ENCODE results near the gene RNF11. TPM values are rescaled to one million over a fixed set of nuclear protein-coding genes. Genes with fewer than 3 reads are reported as not detected.
"Not testable (repeated sequence)": the region's sequence is repeated elsewhere in the genome, so short reads cannot be mapped to it uniquely, and the experiment has no call there.

RNF11 gene, protein sequence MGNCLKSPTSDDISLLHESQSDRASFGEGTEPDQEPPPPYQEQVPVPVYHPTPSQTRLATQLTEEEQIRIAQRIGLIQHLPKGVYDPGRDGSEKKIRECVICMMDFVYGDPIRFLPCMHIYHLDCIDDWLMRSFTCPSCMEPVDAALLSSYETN
- polyA plus RNA-seq (ENCODE audit: insufficient read length in 4 of 4) = 100 to 1,000 TPM; 120 to 152 (median 126) TPM

DNA sequence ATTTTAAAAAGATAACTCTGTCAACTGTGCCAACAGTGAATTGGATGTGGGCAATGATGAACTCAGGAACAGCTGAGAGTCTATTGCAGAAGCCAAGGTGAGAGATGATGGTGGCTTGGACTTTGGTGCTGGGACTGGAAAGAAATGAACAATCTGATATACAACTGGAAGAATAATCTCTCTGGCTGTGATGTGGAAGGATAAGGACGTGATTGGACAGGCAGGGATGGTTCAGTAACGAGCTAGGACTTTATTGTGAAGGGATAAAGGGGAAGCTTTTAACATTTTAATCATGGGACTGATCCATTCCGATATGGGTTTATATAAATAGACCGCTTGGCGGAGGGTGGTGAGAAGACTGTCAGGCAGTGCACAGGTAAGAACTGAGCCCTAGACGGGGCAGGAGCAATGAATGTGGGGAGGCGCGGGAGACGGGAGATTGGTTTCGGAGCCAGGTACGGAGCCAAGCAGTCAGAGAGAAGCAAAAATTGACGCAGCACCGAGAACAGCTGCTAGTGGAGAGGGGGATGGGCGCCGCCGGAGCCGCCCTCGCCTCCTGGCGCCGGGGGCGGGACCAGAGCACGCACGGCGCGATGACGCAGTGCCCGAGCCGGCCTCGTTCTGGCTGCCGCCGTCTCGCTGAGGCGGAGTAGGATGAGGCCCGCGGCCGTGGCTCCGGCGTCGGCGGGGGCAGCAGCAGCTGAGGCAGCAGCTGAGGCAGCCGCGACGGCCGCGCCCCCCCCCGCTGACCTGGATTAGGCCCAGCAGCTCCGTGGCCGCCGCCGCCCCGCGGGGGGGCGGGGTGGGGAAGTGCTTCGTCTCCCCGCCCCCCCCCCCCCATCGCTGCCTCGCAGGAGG is at the start of gene RNF11:
Gene RNF11 (plus strand): TSS at position 601 of the 858 bp plus-strand sequence. CDS start 484 bp downstream, outside the sequence.
- peak; percentile 64 to 83 (median 80) for DNase-seq (ENCODE audit: low read depth in 4 of 4, low spot score in 2 of 4)

DNA sequence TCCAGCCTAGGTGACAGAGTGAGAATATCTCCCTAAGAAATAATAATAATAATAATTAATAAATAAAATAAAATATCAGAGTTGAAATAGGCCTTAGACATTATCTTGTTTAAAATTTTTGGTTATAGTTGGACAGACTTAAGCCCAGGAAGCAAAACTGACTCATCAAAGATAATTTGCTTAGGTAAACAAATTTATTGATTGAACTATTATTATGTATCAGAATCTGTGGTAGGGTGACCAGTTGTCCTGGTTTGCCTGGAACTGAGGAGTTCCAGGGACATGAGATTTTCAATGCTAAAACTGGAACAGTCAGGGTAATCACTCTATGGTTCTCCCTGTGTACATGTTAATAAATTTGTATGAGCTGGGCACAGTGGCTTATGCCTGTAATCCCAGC is 47.8 kb upstream of the RNF11 start:
- DNase-seq (ENCODE audit: low read depth in 4 of 4, low spot score in 2 of 4) = no peak

DNA sequence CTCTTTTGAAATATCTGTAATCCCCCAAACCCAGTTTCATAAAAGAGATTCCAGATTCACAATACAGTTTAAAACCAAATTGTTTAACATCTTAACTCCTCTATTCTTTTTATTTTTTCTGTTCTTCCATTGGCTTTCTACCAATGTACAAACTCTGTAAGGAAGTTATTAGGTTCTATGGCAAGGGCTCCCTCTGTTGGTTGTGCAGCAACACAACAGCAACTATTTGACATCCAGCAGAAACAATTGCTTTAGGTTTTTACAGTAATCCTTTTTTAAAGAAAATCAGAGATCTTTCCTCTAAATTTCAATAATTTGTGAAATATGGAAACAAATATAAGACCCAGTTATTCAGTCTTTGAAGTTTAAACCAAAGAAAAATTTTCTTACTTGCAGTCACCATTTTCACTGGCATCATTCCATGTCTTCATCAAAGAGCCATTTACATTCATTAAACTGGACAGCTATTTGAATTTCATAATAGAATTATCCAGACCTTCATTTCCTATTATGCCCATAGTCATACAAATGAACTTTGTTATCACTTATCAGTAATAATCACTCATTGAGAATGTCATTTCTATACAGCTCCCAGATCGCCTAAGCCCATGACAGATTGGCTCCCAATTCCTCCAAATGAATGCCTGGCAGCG is 46.5 kb upstream of the RNF11 start:
- peak in 3 of 4 donors; percentile 20 to 55 (median 26) for DNase-seq (ENCODE audit: low read depth in 4 of 4, low spot score in 2 of 4)

DNA sequence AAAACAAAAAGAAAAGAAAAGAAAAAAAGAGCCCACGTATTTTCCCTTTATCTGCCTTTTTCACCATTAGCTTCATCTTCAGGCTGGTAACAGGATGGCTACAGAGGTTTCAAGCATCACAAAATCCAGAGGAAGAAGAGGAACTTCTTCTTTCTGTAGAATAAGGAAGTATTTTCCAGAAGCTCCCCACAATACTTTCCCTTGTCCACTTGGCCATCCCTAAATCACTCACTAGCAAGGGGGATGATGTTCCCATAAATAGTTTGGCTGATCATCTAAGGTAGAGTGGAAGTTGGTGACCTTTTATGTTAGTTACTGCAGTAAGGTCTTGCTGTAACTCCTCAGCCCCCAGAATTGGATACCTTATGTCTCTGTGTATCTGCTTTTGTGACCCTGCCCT is 45.1 kb upstream of the RNF11 start:
- DNase-seq (ENCODE audit: low read depth in 4 of 4, low spot score in 2 of 4) = no peak

DNA sequence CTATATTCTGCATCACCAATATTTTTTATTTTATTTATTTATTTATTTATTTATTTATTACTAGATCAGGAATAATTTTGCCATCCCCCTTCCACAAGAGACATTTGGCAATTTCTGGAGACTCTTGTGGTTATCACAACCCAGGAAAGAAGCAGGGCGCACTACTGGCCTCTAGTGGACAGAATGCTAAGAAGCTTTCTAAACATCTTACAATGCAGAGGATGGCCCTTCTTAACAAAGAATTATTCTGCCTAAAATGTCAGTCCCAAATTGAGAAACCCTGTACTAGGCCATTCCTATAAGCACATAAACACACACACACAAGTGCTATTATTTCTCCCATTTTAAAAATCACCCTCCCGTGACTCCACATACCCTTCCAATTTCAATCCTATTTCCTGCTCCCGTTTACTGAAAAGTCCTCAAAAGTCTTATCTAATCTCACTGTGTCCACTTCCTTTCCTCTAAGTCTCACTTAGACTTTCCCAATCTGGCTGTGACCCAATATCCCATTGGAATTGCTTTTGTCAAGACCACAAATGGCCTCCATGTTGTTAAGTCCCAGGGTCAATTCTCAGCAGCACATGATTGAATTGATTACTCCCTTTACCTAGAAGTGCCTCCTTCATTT is 43.7 kb upstream of the RNF11 start:
- DNase-seq (ENCODE audit: low read depth in 4 of 4, low spot score in 2 of 4) = peak in 3 of 4 donors; percentile 7 to 63 (median 21)

DNA sequence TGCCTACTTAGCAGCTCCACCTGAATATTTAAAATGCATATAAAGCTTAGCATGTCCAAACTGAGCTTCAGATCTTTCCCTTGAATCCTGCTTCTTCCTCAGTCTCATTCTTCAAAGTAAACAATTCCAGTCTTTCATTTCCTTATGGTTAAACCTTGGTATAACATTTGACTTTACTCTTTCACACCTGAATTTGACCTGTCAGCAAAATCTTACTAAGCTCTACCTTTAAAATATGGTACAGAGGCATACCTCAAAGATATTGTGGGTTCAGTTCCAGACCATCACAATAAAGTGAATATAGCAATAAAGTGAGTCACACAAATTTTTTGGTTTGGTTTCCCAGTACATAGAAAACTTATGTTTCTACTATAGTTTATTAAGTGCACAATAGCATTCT is 42.5 kb upstream of the RNF11 start:
- no peak for DNase-seq (ENCODE audit: low read depth in 4 of 4, low spot score in 2 of 4)

DNA sequence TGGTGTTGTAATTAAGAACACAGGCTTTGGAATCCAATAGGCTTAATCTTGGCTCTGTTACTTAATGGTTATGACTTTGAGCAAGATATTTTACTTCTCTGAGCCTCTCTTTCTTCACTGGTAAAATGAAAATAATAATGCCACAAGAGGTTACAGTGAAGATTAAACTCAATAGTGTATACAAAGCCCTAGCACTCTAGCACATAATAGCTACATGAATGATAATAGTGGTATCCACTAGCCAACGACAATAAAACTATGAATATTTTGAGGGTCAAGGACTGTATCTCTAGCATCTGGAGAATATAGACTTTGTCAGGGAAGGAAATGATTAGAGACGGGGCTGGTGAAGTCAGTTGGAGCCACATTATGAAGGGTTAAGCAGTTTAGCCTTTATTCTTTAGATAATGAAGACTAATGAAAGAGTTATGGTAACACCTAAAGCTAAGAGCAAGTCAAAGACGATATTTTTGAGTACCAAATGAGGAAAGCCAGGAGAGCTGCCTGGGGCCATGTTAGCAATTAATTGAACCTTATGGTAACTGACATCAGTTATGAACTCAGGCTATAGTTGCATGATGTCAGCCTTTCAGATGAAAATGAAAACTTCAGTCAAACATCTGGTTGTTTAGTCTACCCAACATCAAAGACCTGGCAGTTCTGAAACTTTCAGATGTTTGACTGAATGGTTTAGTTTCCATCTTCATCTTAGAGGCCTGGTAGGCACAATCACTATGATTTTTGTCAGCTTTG is 32.8 kb upstream of the RNF11 start:
- DNase-seq (ENCODE audit: low read depth in 4 of 4, low spot score in 2 of 4) = no peak

DNA sequence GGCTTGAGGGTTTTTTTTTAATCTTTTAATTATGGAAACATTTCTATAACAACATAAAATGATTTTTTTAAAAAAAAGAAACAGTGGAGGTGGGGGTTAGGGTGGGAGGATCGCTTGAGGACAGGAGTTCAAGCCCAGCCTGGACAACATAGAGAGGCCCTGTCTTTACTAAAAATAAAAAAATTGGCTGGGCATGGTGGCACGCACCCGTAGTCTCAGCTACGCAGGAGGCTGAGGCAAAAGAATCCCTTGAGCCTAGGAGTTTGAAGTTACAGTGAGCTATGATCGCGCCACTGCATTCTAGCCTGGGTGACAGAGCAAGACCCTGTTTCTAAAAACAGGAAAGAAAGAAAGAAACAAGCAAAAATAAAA is 32.2 kb upstream of the RNF11 start:
- DNase-seq (ENCODE audit: low read depth in 4 of 4, low spot score in 2 of 4) = no peak

DNA sequence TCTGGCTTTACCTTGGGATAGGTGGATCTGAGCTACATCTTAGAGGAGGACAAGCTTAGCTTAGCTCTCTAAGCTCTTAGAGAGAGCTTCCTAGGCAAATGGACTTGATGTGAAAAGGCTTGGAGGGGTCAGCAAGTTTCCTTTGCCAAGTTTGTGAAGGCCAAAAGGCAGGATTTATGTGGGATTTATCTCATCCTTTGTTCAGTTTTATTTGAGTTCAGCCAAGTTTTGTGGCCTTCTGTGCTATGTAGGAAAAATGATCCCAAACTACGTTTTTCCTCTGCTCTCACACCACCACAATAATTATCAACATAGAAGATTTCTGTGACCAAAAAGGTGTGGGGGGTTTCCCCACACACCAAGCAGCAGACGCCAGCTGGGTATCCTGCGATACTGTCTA is 26.0 kb upstream of the RNF11 start:
- no peak for DNase-seq (ENCODE audit: low read depth in 4 of 4, low spot score in 2 of 4)

DNA sequence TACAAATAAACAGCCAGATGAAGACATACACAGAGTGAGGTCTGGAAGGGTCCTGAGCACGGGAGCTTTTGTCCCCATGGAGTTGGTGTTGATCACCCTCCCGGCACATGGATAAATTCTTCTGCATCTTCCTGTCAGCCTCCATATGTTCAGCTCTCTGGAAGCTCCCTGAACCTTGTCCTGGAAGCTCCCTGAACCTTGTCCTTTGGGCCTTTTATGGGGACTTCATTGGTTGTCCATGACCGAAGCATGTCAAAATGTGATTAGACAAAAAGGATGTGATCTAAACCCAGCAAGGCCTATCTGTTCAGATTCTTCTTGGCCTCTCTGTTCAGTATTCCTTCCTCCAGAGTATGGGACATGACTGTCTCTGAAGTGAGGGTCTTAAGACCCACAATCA is 25.4 kb upstream of the RNF11 start:
- no peak for DNase-seq (ENCODE audit: low read depth in 4 of 4, low spot score in 2 of 4)

DNA sequence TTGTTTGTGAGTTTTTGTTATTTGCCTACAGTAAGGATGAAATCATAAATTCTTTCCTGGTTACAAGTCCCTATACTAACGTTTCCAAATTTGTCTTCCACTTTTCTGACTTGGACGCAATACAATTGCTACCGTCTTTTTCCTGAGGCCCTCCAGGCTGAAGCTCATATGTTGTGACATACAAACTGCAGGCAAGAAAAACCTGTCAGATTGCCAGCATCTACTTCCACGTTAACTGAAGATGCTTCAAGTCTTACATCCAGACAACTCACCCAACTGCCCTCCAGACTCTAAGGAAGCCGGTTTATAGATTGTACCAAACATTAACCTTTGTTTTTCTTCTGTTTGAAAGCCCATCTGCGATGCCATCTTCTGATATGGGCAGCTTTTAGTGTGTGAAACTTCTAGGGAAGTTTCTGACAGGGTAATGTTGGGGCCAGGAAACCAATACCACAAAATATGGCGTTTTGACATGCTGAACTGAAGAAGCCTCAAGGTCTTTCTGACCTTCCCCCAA is 21.4 kb upstream of the RNF11 start:
- no peak for DNase-seq (ENCODE audit: low read depth in 4 of 4, low spot score in 2 of 4)

DNA sequence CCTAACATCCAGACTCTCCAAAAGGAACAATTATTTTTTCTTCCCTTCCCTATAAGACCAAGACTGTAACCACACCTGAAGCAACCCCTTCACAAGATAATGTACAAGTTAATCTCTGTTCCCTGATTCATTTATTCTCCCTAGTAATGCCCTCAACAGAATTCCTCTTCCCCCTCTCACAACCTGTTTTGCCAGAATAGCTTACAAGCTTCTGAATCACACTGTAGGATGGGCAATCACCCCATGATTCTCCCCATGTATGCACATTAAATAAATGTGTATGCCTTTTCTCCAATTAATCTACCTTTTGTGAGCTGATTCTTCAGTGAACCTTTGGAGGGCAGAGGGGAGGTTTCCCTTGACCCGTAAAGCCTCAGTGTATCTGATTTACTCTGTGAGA is 20.9 kb upstream of the RNF11 start:
- DNase-seq (ENCODE audit: low read depth in 4 of 4, low spot score in 2 of 4) = no peak

DNA sequence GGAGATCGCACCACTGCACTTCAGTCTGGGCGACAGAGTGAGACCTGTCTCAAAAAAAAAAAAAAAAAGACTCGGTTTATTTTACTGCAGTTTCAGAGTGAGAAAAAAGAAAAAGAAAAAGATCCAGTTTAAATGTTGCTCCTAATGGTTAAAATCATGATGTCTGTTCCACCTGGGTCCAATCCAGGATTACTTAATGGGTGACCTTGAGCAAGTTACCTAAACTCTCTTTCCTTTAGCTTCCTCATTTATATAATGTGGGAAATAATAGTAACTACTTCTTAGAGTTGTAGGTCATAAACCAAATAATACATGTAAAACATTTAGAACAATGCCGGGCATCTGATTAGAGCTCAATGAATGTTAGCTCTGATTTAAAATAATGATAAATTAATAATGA is 19.4 kb upstream of the RNF11 start:
- DNase-seq (ENCODE audit: low read depth in 4 of 4, low spot score in 2 of 4) = no peak

DNA sequence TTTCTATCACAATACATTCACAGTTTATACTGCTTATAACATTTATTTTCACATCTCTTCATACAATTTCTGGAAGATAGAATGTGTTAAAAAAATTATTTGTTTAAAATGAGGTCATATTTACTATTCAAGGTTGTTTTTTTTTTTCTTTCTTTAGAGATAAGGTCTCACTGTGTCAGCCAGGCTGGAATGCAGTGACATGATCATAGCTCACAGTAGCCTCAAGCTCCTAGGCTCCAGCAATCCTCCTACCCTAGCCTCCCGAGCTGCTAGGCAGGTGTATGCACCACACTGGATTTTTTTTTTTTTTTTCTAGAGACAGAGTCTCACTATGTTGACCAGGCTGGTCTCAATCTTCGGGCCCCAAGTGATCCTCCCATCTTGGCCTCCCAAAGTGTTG is 19.0 kb upstream of the RNF11 start:
- no peak for DNase-seq (ENCODE audit: low read depth in 4 of 4, low spot score in 2 of 4)

DNA sequence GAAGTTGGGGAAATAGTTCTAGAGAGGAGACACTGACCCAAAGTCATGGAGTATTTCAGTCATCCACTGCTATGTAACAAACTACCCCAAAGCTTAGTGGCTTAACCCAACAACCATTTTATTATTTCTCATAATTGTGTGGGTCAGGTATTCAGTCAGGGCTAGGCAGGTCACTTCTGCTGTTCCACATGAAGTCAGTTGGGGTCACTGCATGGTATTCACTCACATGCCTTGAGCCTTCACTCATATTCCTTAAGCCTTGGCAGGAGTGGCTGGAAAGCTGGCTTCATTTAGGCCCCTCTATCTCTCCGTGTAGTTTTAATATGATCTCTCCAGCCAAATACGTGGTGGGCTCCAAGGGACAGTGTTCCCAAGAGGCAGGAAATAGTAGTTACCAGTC is 17.5 kb upstream of the RNF11 start:
- no peak for DNase-seq (ENCODE audit: low read depth in 4 of 4, low spot score in 2 of 4)

DNA sequence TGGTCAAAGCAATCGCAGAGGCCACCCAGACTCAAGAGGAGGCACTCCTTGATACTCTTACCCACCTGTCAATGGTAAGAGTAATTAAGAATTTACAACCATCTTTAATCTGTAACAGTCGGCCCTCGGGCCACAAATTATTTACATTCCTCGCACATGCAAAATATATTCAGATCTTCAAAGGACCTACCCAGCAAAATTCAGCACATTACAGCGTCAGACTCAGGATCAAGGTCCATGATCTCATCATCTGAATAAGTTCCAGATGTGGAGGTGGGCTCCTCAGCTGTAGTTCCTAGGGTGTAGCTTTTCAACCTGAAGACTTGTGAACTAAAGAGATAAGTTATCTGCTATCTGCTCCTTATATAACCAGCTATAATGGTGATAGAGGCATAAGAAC is 17.1 kb upstream of the RNF11 start:
- no peak for DNase-seq (ENCODE audit: low read depth in 4 of 4, low spot score in 2 of 4)

DNA sequence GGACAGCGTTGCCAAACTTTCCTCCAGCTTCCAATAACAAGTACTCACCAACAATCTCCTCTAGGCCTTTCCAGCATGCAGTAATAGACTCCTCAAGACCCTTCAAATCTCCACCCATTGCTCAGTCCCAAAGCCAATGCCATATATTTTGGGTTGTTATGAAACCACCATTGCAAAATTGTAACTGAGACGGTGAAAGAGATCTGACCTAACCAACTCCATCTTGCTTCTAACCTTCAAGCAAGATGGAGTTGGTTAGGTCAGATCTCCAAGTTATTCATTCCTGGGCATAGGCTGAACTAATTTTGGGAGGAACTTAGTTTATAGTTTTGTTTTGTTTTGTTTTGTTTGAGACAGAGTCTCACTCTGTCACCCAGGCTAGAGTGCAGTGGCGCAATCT is 14.5 kb upstream of the RNF11 start:
- not testable (repeated sequence) for DNase-seq (ENCODE audit: low read depth in 4 of 4, low spot score in 2 of 4)

DNA sequence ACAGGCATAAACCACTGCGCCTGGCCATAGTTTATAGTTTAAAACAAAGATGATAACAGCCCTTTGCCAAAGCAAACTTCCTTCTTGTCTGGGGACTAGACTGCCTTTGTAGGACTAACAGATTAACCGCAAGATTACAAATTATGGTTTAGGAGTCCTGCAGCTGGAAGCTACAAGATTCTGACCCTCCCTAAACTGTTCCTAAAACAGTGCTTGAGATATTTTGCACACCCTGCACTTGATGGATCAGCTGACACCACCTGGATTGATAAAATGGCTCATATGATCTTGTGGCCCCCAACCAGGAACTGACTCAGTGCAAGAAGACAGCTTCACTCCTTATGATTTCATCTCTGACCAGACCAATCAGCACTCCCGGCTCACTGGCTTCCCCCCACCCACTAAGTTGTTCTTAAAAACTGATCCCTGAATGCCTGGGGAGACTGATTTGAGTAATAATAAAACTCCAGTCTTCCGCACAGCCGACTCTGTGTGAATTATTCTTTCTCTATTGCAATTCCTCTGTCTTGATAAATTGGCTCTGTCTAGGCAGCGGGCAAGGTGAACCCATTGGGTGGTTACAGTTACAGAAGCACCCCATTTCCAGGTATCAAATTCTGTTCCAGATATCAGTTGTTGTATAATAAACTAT is 13.8 kb upstream of the RNF11 start:
- DNase-seq (ENCODE audit: low read depth in 4 of 4, low spot score in 2 of 4) = no peak

DNA sequence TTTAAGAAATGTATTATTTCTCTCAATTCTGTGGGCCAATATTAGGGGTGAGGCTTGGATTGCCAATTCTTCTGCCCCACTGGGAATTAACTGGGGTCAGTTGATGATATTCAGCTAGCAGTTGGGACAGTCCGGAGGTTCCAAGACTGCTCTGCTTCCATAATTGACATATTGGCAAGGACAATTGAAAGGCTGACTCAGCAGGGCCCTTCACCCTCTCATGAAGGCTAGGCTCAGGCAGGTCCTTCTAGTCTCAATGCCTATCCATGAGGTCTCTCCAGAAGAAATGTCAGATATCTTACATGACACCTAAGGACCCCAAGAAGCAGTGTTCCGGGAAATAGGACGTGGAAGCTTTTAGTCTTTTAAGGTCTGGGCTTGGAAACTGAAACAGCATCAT is 13.3 kb upstream of the RNF11 start:
- no peak for DNase-seq (ENCODE audit: low read depth in 4 of 4, low spot score in 2 of 4)

DNA sequence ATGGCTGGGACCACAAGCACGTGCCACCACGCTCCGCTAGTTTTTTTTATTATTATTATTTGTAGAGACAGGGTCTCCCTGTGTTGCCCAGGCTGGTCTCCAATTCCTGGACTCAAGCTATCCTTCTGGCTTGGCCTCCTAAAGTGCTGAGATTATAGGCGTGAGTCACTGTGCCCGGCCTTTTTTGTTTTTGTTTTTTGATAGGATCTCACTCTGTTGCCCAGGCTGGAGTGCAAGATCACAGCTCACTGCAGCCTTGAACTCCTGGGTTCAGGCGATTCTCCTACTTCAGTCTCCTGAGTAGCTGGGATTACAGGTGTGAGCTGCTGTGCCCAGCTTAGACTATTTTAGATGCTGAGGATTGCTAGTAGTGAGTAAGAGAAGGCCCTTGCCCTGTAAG is 11.8 kb upstream of the RNF11 start:
- DNase-seq (ENCODE audit: low read depth in 4 of 4, low spot score in 2 of 4) = no peak
